ENCODE measurements around the gene ENOX1.
"Not testable (repeated sequence)": the region's sequence is repeated elsewhere in the genome, so short reads cannot be mapped to it uniquely, and the experiment has no call there.

Gene ENOX1

DNA sequence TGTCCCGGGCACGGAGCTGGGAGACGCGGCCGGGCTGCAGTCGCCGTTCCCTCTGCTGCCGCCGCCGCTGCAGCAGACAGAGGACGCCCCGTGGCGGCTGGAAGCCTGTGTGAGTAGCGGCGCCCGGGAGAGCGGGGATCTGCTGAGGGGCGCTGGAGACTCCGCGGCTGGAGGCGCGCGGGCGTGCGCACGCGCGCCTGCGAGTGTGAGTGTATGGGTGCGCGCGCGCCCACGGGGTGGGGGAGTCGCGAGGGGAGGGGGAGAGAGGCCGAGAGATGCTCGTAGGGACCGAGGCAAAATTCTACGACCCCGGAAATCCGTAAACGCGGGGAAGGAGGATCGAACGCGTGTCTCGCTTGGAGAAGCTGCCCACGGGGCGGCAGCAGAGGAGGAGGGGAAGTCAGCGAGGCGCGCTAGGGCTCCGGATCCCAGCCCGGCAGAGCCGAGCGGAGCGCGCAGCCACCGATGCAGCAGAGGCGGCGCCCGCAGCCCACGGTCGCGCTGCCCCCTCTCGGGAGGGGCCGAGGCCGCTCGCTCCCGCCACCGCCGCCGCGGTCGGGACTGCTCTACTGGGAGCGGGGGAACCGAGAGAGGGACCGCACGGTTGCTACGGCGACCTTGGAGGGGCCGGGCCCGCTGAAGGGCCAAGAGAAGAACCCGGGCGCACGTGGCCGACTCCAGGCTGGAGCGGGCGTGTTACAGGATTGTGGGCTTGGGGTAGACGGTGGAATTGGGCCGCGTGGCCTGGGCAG lies at the start of gene ENOX1:
Gene ENOX1 (minus strand): TSS at position 207 of the 752 bp plus-strand sequence.
- DNase-seq (ENCODE audit: low spot score): peak; percentile 2

DNA sequence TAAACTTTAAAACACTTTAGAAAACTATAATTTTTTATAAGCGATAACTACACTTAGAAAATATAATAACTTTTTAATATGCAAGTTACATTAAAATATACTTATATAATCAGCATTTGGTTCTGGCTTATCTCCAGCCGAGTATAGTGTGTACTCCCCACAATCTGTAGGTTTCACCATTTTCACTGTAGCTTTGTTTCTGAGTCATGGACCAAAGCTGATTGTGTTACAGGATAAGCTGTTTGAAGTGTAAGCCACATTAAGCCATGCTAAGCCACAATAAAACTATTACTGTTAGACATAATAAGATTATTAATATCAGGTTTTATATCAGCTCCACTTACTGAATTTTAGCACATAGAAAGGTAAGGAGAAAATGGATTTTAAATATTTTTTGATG lies 48.9 kb upstream of the ENOX1 start:
- DNase-seq (ENCODE audit: low spot score): no peak

DNA sequence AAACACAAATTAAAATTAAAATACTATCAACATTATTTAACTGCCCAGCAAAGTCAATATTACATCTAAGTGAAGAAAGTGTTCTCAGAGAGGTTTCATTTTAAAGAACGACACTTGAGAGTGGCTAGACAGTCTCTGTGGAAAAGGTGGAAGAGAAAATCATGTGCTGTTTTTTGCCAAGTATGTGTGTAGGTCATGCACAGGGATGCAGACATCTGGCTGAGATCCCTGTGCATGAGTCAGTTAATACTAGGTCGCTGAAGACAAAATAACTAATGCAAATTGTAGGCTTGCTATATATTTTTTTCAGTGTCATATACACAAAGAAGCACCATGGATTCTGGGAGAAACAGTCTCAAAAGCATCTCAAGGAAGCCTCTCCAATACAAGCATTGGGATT lies 44.3 kb upstream of the ENOX1 start:
- no peak for DNase-seq (ENCODE audit: low spot score)

DNA sequence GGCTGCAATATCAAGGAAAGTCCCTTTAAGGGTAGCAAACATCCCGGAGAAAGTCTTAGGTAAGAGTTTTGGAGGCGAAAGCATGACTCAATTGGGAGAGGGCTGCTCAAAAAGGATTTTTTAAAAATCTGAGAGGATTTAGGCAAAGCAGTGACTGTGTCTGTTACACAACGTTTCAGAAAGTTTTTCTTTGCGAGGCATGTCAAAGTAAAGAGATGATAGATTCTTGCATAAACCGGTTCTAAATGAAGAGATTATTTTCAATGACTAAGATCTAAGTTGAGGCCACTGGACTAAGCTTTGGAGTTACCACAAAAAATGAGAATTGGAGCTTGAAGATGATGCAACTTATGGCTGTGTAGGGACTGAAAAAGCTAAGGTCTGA lies 43.7 kb upstream of the ENOX1 start:
- DNase-seq (ENCODE audit: low spot score): no peak

- not testable (repeated sequence) for DNase-seq (ENCODE audit: low spot score)
Observed at GRCh38 chr13:43824656-43825055, 37.9 kb upstream of the ENOX1 start.

DNA sequence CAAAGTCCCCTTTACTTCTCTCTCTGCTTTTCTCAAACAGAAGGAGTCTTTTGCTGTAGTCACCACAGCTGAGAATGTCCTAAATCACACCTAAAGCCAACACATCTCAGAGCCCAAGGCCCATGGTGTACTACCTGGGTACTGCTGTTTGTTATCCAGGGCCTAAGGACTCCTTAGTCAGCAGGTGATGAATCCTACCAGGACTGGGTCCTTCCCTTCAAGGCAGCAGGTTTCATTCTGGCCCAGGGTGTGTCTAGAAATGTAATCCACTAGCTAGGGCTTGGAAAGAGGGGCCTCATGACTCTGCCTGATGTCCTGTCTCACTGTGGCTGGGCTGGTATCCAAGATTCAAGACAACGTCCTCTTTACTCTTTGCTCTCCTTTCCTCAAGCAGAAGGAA lies 36.2 kb upstream of the ENOX1 start:
- no peak for DNase-seq (ENCODE audit: low spot score)

DNA sequence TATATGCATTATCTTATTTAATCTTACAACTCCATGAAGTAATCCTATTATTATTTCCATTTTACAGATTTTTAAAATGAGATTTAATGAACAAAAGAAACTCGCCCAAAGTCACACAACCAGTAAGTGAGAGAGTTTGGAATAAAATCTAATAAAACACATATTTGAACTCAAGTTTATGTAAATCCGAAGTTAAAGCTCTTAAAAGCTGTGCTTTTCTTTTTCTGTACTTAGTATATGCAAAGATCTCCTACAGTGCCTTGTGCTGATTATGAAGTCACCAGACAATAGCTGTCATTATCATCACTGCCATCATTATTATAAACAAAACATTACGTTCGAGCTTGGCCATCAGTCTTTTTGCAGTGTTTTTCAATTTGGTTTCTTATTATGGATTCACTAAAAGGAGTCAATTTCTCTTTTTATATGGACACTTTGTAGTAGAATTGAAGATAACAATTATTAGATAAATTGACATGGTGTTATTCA lies 29.7 kb upstream of the ENOX1 start:
- DNase-seq (ENCODE audit: low spot score): no peak

- no peak for DNase-seq (ENCODE audit: low spot score)
Observed at GRCh38 chr13:43815204-43815603, 28.4 kb upstream of the ENOX1 start.

- DNase-seq (ENCODE audit: low spot score): no peak
Observed at GRCh38 chr13:43808676-43809075, 21.9 kb upstream of the ENOX1 start.

DNA sequence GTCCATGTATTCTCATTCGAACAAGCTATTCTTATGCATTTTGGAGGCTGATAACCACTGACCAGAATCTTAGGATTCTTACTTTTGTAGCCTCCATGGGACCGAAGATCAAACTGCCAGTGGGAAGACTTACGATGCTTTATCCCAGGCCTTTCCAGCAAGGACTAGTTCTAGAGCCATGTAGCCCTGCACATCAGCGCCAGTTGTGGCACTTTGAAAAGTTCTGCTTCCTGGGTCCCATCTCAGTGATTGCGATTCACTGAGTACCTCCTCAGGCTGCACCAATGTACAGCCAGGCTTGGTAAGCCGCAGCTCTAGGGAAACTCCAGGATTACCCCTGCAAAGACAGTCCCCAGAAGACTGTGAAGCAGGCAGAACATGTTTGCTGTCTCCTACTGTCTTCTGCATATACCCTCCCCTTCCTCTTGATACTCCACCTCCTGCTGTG lies 18.9 kb upstream of the ENOX1 start:
- DNase-seq (ENCODE audit: low spot score): no peak

DNA sequence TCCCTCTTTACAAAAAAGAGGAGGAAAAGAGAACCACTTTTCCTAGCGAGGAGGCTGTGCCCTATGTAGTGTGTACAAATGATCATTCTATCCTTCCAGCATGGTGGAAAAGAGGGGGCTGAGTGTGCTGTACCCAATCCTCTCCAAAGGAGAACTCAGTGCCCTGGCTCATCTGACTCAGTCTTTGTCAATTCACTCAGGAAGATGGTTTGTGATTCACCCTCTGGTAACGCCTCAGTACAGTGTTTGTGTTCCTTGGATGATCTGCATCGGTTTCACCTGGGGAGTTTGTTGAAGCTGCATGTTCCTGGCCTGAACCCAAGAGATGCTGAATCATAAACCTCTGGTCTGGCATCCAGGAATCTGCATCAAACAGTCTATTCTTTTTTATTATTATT lies 18.3 kb upstream of the ENOX1 start:
- no peak for DNase-seq (ENCODE audit: low spot score)

GRCh38 chr13:43804461-43805070 lies 17.8 kb upstream of the ENOX1 start:
- DNase-seq (ENCODE audit: low spot score): peak; percentile 38

DNA sequence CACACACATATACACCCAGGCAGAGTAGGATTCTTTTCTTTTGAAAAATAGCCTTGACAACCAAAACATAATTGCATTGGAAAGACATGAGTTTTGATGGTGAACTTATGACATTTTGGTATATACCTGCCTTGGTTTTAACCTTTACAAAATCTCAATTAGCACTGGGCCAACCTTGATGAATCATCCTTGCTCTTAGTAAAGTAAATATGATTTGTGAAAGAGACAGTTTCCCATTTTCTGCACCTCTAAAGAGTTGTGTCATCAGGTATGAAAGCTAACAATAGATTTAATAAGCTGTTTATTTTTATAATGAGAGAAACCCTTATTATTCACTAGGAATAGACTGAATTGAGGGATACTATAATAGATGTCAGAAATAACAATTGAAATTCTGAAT lies 15.7 kb upstream of the ENOX1 start:
- no peak for DNase-seq (ENCODE audit: low spot score)

DNA sequence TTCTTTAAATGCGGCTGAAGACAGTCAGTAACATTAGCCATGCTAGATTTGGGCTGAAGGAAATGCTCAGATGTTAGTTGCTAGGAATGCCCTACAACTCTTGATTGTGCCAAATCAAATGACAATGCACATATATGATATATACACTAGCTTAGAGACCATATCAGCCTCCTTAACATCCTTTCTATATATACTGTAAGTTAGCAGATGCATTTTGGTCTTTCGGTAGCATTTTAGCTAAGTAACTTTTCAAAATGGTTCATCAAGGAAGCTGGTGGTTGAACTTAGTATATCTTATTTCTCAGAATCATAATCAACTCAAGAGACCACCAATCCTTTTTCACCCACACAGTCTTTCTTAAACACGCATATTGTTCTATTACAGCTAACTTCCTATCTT lies 14.1 kb upstream of the ENOX1 start:
- no peak for DNase-seq (ENCODE audit: low spot score)

DNA sequence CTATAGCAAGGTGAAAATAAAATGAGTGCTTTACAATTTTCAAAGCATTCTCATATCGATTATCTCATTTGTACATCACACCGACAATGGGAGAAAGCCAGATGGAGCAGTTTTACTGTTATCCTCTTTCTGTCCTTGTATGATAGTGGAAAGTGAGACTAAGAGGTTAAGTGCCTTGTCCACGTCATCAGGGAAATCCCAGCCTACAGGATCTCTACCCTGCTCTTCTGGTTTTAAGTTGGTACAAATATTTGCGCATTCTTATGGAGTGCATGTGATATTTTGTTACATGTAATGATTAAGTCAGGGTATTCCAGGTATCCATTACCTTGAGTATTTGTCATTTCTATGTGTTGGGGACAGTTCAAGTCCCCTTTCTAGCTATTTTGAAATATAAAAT lies 12.4 kb upstream of the ENOX1 start:
- DNase-seq (ENCODE audit: low spot score): no peak

DNA sequence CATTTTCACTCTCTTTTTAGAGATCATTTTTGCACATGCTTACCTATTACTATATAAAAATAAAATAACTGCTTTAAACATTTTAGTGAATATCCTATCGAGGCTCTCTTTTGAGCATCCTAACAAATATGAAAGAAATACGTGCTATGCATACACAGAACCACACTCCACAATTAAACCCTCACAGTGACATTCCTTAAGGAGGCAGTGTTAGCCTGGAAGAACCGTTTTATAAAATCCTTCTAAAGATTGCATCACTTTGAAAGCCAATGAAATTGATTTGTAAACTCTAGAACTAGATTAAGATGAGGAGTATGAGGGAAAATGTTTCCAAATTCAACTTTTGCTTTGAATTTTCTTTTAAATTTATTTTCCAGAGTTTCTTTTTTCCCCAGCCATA lies 11.1 kb upstream of the ENOX1 start:
- DNase-seq (ENCODE audit: low spot score): no peak

DNA sequence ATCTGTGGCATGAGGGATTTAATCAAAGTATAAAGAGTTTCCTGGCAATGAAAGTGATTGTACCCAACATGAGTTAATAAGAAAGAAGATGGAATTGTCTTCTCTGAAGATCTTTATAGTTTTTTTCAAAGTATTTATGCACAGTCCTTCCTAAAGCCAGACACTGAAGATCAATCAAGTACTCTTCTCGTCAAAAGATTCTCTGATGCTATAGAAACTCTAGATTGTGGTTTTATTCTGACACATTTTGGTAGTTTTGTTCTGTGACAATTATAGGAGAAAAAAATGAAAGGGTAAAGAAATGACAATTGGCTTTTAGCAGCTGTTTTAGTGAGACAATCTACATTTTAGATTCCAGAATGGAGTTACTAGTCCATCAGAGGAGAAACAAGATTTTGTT lies 10.4 kb upstream of the ENOX1 start:
- no peak for DNase-seq (ENCODE audit: low spot score)

- no peak for DNase-seq (ENCODE audit: low spot score)
Observed at GRCh38 chr13:43794416-43794815, 7.6 kb upstream of the ENOX1 start.

- DNase-seq (ENCODE audit: low spot score): no peak
Observed at GRCh38 chr13:43792076-43792881, 5.5 kb upstream of the ENOX1 start.

- no peak for DNase-seq (ENCODE audit: low spot score)
Observed at GRCh38 chr13:43787997-43788396, 1.2 kb upstream of the ENOX1 start.

DNA sequence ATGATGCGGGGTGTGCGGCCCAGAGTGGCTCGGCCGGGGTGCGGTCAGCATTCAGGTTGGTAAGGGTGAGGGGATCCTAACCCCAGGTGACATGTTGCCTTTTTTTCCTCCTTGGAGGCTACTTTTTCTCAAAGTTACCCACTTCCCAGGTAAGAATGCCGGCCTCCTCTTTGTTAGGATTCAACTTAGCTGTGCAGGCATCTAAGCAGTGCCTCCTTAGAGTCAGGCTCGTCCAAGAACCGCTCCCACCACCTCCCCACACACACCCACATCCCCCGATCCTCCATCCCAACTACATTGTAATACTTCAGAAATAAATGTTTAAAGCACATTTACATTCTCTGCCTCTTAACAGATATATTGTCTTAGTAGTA lies 733 bp upstream of the ENOX1 start:
- DNase-seq (ENCODE audit: low spot score): no peak

DNA sequence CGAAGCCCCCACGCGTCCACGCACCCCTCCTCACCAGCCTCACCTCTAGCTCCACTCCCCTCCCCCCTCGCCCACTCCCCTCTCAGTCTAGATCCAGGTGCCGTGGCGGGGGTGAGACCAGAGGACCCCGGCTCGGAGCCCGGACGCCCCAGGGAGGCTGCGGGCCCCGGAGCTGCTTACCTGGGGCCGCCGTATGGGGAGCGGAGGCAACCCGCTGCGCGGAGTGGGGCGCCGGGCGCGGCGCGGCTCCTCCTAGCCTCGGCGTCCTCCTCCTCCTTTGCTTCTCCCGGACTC lies 353 bp downstream of the ENOX1 start:
- DNase-seq (ENCODE audit: low spot score): no peak
